SK-N-SH (cell line): ENCODE results near the gene WWOX.

Experiments
- CHD2 ChIP-seq: fragments of 150-350 bp; IDR thresholded peaks from 2 replicates; pipeline ENCODE4 v1.6.1; 2018; ENCODE audit warnings: low read length; ENCODE audit not compliant: partially characterized antibody
- CTCF ChIP-seq: fragments of 200-600 bp; sonication (generic); IDR thresholded peaks from 2 replicates; pipeline ENCODE4 v1.6.1; 2017; ENCODE audit warnings: antibody characterized with exemption, mild to moderate bottlenecking, moderate library complexity
- FOXM1 ChIP-seq: IDR thresholded peaks from 2 replicates; pipeline ENCODE4 v1.4.0; 2012; ENCODE audit warnings: low read depth, mild to moderate bottlenecking
- GABPA ChIP-seq: IDR thresholded peaks from 2 replicates; pipeline ENCODE4 v1.4.0; 2012; ENCODE audit warnings: low read depth, mild to moderate bottlenecking
- MAX ChIP-seq: IDR thresholded peaks from 2 replicates; pipeline ENCODE4 v1.4.0; 2012; ENCODE audit warnings: low read depth
- NFIC ChIP-seq: IDR thresholded peaks from 2 replicates; pipeline ENCODE4 v1.4.0; 2012; ENCODE audit warnings: borderline replicate concordance
- POLR2AphosphoS5 ChIP-seq: IDR thresholded peaks from 2 replicates; pipeline ENCODE4 v1.6.1; 2012; ENCODE audit warnings: low read depth, low read length
- RCOR1 ChIP-seq: fragments of 150-350 bp; IDR thresholded peaks from 2 replicates; pipeline ENCODE4 v1.6.1; 2017; ENCODE audit warnings: antibody characterized with exemption, low read length
- RFX5 ChIP-seq: IDR thresholded peaks from 2 replicates; pipeline ENCODE4 v1.6.1; 2012; ENCODE audit warnings: mild to moderate bottlenecking, improper control_type of control experiment, low read length
- SMC3 ChIP-seq: IDR thresholded peaks from 2 replicates; pipeline ENCODE4 v1.6.1; 2012; ENCODE audit warnings: low read depth, low read length, improper control_type of control experiment
- TAF1 ChIP-seq: IDR thresholded peaks from 2 replicates; pipeline ENCODE4 v1.6.1; 2012; ENCODE audit warnings: low read depth, mild to moderate bottlenecking, low read length, moderate library complexity, borderline replicate concordance
- USF1 ChIP-seq: IDR thresholded peaks from 2 replicates; pipeline ENCODE4 v1.4.0; 2012; ENCODE audit warnings: low read depth, borderline replicate concordance
- USF2 ChIP-seq: fragments of 150-350 bp; IDR thresholded peaks from 2 replicates; pipeline ENCODE4 v1.6.1; 2017; ENCODE audit warnings: antibody characterized with exemption, low read length, low read depth, borderline replicate concordance

- TF ChIP-seq CTCF (no peak), RFX5 (no peak), POLR2AphosphoS5 (no peak), MAX (no peak), NFIC (no peak), RCOR1 (no peak), FOXM1 (no peak), TAF1 (no peak), GABPA (no peak), SMC3 (no peak), USF1 (no peak), CHD2 (no peak), USF2 (no peak)
These were observed 595.9 kb downstream of the WWOX start for GRCh38 chr16:78695391-78695790.
